GF-D8 (cell line): ENCODE results near the gene SH3RF3.

Source experiments
- DNase-seq: peaks from one replicate; lab custom pipeline; 2025; lab: John Stamatoyannopoulos, UW

Gene SH3RF3

DNA sequence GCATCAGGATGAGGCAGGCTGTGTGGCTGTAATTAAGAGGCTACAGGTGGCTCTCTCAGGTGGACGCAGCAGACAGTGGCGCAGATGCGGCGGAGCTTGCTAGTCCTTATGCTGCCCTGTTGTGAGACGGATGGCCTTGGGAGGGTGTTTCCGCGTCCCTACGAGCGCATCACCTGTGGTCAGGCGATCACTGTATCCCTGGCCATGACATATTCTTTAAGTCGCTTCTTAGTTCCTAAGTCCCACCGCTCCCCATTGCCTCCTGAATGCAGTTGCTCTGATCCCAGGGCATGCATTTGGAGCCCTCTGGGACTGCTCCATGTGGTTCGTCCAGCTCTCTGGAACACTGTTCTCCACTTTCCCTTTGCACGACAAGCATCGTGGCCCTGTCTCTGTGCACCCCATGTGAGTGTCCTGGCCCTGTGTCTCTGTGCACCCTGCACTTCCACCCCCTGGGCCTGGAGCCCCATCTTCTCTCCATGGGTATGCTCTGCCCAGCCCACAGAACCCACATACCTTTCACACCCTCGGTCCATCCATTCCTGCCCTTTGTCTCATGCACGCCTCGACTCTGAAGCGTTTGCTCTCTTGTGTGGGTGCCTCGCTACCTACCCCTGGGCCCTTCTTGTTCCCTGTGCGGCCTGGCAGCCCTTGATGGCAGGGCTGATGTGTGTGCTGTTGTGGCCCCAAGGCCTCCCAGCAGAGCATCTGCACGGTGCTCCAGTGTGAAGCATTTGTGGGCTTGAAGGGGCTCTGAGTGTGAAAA lies 74.4 kb downstream of the SH3RF3 start:
- no peak for DNase-seq

DNA sequence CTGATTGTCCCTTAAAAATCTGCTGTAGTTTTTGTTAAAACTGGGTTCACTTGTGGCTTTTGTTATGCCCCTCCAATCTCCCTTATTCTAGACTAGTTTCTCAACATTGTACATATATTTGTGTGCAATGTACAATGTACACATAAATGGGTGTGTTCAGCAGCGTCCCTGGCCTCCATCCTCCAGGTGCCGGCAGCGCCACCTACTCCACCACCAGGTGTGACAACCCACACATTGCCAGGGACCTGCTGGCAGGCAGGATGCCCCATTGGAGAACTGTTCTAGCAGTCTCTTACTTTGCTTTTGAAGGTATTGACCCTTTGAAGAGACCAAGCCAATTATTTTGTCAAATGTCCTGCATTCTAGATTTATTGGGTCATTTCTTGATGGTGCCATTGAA lies 75.4 kb downstream of the SH3RF3 start:
- no peak for DNase-seq

DNA sequence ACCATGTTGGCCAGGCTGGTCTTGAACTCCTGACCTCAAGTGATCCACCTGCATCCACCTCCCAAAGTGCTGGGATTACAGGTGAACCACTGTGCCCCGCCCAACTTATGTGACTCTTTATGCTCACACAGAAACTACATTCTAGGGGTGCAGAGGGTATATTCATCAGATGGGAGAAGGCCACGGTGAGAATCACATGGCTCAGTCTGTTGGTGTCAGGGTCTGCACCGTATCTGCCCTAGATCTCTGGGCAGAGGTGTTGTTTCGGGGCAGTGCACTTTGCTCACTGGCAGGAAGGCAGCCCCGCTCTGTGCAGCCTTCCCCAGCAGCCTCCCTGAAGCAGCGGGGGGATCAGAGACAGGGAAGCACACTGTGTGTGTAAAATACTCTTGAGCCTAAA lies 76.4 kb downstream of the SH3RF3 start:
- DNase-seq = no peak

DNA sequence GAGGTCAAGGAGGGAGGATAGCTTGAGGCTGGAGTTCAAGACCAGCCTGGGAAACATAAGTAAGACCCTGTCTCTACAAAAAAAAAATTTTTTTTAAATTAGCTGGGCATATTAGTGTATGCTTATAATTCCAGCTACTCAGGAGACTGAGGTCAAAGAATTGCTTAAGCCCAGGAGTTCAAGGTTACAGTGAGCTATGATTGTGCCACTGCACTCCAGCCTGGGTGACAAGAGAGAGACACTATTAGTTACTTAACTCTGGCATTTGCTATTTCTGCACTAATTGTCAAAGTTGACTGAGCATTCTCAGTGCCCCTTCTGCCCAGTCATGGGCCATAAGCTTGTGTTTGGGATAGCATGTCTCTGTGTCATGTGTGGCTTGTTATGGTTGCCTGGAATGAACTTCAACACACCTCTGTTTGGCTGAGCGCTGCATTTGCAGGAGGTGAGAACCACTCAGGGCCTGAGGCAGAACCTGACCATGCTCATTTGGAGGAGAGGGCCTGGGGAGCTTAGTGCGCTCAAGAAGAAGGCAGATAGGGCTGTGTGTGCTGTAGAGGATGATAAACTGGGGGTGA lies 77.7 kb downstream of the SH3RF3 start:
- DNase-seq = no peak

DNA sequence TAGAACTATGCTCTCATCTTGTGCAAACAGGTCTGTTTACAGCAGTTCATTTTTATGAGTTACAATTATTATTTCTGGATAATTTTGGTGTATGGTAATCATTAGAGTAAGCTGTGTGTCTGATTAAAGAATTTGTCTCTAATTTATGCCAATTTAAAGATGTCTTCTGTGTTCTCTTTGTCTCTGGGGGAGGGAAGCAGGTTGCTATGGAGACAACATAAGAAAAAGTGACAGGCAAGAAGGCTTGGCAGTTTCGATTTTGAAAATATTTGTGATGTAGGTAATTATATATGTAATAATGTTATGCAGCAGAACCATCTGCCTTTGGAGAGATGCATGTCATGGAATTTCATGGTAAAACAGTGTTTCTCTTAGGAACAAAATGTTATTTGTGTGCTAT lies 78.2 kb downstream of the SH3RF3 start:
- no peak for DNase-seq

DNA sequence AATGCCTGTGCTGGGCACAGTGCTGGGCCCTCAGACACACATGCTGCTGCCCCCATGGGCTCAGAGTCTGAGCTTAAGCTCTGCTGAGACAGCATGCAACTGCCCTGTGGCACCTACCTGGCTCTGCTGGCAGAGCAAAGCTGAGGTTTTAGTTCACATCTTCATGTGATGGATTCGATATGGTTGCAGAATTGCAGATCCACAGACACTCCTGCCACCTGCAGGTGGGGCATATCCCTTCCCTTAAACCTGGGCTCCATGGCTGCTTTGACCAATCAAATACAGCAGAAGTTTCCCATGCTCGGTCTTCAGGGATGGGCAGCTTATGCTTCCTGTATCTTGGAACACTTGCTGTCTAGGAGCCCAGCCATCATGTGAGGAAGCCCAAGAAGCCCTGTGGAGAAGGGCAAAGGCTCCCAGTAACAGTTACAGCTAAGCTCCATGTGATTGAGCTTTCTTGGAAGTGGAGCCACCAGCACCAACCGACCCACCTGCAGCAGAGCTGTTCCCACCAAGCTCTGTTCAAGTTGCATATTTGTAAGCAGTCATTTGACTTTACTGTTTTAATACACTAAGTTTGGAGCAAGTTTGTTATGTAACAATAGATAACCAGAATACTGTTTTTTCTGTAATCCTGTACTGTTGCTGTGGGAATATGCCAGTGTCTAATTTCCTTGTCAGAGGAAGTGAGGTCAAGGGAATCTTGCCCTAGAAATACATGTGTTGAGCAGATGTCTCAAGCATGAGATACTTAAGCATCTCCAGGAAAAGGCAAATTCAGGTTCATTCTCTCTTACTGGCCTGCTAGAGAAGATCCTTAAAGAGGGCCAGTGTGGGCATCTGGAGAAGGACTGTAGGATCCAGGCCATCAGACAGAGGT lies 79.3 kb downstream of the SH3RF3 start:
- no peak for DNase-seq

DNA sequence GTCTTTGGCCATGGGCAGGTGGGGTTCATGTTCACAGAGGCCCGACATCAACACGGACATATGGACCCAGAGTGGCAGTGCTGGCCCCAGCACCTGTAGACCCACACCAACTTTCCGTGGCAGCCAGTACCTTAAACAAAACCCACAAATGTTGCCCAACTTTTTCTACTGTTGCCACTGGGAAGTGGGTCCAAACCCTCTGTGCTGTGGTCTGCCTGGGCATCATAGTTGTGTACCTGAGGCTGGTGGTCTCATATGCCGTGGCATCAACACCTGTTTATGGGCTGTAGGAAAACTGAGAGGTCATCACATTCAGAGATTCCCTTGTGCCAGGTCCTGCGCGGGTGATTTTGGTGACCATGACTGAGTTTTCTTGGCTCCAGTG lies 79.9 kb downstream of the SH3RF3 start:
- DNase-seq = no peak

DNA sequence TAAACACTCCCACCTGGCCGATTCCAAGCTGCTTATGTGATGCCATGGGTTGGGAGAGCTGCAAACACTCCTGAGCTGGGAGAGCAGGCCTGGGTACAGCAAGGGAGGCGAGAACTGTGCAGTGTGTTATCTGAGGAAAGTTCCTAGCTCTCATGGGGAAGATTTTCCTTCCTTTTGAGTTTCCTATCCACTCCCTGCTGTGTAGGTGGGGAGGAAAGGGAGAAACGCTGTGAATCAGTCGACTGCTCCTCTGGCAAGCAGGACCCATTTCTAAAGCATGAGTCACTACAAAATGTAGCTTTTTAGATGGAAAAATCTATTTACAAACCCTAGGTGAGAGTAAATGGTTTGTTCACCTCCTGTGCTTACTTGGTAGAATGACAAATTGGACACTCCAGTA lies 80.4 kb downstream of the SH3RF3 start:
- no peak for DNase-seq

DNA sequence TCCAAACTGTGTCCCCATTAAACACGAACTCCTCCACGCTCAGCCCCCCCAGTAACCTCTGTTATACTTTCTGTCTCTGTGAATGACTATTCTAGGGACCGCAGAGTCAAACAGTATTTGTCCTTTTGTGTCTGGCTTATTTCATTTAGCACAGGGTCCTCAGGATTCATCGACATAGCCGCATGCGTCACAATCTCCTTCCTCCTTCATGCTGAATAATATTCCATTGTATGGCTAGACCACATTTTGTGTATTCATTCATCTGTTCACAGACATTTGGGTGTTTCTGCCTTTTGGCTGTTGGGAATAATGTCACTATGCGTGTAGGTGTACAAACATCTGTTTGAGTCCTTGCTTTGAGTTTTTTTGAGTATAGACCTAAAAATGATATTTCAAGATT lies 80.9 kb downstream of the SH3RF3 start:
- no peak for DNase-seq

DNA sequence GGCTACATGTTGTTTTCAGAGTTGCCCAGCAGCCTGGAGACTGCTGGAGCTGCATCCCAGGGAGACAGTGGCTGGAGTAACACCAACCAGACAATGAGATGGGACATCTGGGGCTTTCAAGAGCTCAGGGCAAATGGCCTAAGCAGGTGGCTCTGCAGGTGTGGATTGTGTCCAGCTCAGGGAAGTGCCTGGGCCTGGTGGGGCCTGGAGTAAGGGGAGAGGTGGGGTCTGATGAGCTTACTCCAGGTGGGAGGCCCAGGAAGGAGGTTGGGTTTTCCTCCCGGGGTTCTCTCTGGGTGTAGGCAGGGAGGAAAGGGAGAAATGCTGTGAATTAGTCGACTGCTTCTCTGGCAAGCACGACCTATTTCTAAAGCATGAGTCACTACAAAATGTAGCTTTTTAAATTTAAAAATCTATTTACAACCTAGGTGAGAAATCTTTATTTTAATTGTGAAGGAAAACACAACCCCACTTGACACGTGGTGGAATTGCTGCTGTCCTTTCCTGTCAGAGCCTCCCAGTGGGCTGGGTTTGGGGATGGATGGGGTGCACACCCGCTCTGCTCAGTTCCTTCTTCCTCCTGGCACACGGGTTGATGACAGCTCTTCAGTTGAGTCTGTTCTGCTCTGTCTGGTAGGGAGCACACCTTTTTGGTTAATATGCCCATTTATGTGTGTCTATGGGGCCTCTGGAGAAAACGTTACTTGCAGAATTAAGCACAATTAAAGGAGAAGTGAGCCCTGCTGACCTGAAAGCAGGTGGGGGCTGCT lies 81.6 kb downstream of the SH3RF3 start:
- no peak for DNase-seq

DNA sequence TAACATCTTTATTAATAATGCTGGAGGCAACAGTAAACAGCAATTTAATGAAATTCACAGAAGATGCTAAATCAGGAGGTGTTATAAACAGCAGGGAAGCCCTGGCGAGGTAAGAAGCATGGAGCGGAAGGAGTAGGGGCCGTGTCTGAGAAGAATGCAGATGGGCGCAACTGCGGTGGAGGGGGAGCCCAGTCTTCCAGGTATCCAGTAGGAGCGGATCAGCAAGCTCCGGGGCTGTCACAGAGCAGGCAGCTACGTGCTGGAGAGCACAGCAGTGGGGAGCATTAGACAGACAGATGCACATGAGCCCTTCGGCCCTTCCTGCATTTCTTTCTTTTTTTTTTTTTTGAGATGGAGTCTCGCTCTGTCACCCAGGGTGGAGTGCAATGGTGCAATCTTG lies 82.3 kb downstream of the SH3RF3 start:
- DNase-seq = no peak

DNA sequence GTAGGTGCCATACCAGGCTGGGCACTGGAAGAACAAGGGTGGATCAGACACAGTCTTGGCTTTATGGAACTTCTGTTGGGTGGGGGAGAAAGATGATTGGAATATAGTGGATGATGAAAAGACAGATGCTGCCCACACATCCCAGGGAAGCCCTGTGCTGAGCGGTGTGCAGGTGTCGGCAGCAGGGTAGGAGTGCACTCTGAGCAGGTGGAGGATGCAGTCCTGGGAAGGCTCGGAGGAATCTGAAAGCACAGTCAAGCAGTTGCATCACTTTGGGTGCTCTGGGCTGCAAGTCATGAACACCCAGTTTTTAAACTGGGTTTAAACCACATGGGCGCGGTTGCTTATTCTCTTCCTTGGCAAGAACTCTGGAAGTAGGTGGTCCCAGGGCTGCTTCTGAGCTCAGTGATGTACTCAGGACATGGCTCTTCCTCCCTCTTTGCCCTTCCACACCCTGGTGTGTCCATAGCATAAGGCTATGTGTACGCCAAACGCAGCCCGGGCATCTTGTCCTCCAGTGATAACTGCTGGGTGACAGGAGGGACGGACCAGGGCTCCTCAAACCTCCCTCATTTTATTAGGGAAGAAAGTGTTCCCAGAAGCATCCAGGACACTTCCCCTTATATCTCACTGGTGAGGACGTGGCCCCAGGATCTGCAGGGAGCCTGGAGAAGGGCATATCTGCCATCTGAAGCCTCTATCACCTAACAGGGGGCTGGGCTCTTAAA lies 84.0 kb downstream of the SH3RF3 start:
- DNase-seq = no peak

DNA sequence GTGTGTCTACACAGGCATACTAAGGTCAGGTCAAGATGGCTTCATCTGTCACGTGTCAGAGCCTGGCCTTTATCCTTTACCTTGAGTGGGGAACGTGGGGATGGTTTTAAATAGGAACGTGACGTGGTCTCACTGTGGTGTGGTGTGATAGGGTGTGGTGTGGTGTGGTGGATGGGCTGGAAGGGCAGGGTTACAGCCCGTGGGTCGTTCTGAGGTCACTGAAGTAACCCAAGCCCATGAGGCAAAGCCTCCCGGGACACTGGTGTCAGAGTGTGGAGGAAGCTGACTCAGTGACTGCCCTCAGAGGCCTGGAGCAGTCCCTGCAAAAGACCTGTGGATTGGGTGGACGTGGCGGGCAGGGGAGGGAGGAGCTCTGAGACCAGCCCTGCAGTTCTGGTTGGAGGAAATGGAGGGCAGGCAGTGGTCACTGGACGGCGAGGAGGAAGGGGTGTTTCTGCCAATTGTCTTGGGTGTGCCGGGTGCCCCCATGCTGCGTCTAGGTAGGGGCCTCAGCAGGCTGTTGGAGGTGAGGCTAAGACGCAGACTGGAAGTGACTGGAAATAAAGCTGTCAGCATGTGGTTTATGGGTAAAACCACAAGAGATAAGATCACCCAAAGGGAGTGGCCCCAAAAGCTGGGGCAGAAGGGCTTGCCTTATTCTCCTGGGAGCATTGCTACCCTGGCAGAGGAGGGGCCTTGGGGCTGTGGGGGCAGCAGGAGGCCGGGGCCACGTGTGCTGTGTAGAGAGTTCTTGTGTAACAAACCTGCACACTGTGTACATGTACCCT lies 84.8 kb downstream of the SH3RF3 start:
- peak; percentile 97 for DNase-seq

DNA sequence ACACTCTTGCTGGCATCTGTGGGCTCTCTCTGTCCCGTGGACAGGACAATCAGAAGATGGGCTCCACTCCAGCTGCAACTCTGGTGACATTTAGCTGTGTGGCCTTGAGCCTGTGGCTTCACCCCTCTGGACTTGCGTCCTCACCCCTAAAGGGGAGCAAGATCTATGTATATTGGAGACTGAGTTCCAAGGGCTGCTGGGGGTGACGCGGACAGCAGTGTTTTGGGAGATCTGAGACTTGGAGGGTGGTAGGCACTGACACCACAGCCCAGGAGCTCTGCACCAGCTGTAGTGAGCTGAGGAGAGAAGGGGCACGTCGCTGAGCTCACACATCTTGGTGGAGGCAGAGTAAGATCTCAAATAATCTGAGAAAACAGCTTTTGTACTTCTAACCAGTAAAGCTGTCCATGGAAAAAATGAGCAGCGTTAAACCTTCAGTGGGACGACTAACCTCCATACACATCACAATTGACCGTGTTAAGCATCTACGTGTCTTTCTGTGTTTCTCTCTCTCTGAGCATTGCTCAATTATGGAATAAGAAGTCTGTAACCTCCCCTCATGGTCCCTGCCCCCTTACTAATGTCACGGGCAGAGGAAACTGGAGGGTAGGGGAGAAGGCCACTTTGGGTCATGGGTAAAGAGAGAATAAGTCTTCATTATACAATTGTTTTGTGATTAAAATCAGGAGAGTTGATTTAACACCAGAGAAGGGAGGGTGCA lies 85.8 kb downstream of the SH3RF3 start:
- no peak for DNase-seq

DNA sequence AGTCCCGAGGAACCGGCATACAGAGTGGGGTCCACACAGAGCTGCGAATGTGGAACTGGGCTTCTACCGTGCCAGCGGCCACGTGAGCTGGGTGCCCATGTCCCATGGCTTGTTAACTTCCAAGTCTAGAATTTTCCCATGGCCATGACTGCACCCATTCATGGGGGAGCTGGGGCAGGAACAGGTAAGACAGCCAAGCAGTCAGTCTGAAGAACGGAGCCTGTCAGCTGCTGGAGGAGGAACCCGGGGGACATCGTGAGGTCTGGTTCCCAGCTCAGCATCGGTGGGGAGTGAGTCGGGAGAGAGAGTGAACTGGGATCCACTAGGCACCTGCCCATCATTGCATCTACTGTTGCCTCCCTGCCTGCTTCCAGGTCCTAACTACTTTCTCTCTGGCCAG lies 86.9 kb downstream of the SH3RF3 start:
- DNase-seq = no peak

DNA sequence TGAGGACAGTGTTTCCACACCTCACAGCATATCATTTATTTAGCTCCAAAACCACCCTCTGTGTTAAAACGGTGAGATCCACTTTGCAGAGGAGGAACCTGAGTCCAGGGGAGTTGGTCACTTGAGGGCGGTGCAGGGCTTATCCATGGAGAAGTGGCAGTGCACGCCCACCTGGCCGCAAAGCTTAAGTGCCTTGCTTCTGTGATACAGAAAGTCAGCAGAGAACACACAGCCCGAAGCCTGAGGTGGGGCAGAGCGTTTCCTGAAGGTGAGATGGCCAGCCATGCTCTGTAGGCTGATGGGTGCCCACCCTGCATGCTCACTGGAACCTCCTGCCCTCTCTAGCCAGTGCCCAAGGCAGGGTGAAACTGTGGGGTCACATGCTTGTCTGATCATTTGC lies 87.3 kb downstream of the SH3RF3 start:
- DNase-seq = no peak

DNA sequence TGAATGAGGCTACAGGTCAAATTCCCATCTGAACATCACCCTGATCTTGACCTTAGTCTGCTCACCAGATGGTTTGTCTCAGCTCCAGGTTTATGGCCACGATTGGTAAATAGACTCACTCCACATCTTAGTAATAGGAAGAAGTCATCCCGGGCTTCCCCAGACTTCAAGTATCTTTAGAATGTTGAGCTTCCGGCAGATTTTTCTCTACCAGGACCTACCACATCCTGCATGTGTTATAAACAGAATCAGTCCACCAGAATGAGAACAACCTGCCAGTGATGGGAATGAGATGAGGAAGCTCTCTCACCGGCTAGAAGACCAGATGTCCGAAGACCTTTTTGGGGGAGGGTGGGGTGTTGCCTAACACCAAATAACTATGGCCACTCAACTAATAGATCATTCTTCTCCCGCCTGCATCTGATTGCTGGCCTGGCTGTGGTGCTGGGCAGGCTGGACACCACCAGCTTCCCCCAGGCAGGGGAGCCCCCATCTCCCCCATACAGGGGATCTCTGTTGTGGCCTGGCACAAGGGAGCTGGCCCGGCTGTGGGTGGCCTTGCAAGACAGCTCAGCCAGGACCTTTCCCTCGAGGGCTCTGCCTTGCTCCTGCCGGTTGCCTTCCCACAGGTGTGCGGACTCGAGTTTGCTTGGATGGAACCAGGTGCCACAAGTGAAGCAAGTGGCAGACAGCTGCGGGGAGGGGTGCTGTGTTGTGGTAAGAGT lies 88.5 kb downstream of the SH3RF3 start:
- DNase-seq = no peak

DNA sequence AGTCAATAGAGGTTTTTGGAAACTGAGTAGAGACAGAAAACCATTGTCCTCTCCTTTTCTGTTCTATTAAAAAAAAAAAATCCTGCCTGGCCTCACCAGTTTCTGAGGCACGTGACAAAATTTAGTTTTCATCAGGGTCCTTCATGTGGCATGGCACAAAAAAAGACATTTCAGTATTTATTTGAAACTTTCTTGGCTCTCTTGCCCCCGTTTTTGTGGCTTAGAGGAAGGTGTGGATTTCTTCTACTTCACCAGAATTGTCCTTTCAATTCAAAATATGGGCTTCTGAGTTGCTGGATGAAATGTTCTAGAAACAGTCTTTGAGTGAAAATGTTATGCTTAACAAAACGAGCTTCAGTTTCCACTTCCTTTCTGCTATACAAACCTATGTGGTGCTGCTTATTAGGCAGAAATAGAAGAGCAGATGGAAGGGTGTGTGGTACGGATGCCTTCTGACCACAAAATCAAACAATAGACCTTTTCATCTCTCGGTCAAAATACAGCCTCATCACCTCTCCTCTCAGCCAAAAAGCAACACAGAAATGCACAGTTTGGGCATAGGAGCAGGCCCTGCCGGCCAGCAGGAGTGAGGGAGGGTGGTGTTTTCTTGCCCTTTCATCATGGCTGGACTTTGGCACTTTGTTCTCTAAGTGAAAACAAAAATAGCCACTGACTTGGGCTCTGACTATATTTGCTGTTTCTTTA lies 89.2 kb downstream of the SH3RF3 start:
- no peak for DNase-seq

DNA sequence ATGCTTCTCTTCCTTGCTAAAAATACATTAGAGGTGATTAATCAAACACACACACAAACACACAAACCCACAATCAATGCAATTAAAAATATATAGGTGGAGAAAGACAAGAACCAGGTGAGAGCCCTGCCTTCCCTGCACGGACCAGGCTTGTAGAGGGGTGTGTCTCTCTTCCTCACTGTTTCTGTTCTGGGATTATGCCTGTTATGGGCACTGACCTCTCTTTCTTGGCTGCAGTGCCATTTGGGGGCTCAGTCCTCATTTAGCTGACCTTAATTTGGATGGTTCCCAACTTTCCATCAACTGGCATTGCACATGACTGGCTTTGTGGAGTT lies 89.8 kb downstream of the SH3RF3 start:
- no peak for DNase-seq
